ENCODE measurements around the gene ARF3.

The ARF3 gene

DNA sequence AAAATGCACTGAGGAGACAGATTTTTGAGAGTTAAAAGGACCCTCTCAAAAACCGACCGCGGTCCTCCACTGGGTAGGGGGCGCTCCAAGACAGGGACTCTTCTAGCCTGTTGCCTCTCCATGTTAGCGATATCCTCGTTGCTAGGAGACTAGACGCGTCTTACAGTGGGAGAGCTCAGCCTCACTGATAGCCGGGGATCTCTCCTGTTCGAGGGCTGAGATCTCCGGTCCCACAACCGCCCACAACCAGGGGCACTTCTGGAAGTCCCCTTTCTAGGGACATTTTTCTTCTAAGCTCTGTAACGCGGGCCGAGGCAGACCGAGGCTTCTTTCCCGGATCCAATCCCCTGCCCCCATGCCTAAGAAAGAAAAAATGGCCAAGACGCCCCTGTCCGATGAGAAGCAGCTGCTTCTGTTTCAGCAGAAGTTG is 53.3 kb downstream of the ARF3 start:
- H3K36me3 ChIP-seq (ENCODE audit: insufficient read depth, insufficient read length, low read length) = no peaks in the 10 kb centered on the region
- no peak overlapping the region for H3K4me3 ChIP-seq (ENCODE audit: insufficient read length, low read depth)
- TF ChIP-seq ZNF274 (IDR thresholded peaks at IDR 0.05; ENCODE audit: low read depth, low read length) (no peak), SUZ12 (IDR thresholded peaks at IDR 0.05; ENCODE audit: extremely low read depth, insufficient read depth, insufficient read length) (no peak), YY1 (IDR thresholded peaks at IDR 0.05; ENCODE audit: insufficient read depth, insufficient read length) (no peak)
- H3K27me3 ChIP-seq (ENCODE audit: insufficient read depth, insufficient read length) = peaks cover 2% of the 10 kb centered on the region
- peak; percentile 84 for DNase-seq (ENCODE audit: low read depth, low spot score)
- no peaks in the 10 kb centered on the region for H3K4me1 ChIP-seq (ENCODE audit: insufficient read depth, insufficient read length)
- peak overlapping the region; percentile 72 for H3K9ac ChIP-seq (ENCODE audit: insufficient read length, low read depth)
- H3K9me3 ChIP-seq (ENCODE audit: insufficient read depth, low read length) = no peaks in the 10 kb centered on the region

DNA sequence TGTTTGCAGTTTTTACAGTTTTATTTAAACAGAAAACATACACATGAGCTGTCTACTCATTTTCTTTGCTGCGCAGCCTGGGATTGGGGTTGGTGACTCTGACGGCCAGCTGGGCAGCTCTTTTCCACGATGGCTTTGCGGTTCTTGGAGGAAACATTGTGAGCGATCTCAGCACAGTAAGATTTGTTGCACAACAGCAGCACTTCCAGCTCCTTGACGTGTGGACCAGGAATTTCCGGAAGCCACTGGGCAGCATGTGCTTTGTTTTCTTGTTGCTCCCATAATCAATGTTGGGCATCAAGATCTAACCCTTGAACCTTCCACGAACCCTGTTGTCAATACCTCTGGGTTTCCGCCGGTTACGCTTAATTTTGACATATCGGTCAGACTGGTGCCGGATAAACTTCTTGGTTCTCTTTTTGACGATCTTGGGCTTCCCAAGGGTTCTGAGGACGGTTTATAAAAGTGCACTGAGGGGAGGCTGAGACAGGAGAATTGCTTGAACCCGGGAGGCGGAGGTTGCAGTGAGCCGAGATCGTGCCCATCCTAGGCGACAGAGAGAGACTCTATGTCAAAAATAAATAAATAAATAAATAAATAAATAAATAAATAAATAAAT is 53.8 kb downstream of the ARF3 start:
- Histone ChIP-seq H3K4me1 (ENCODE audit: insufficient read depth, insufficient read length) (no peaks in the 10 kb centered on the region), H3K9me3 (ENCODE audit: insufficient read depth, low read length) (no peaks in the 10 kb centered on the region), H3K9ac (ENCODE audit: insufficient read length, low read depth) (no peak overlapping the region), H3K27me3 (ENCODE audit: insufficient read depth, insufficient read length) (peaks cover 2% of the 10 kb centered on the region), H3K36me3 (ENCODE audit: insufficient read depth, insufficient read length, low read length) (no peaks in the 10 kb centered on the region), H3K4me3 (ENCODE audit: insufficient read length, low read depth) (no peak overlapping the region)
- DNase-seq (ENCODE audit: low read depth, low spot score) = no peak
- no peak for TF ChIP-seq YY1 (IDR thresholded peaks at IDR 0.05; ENCODE audit: insufficient read depth, insufficient read length)
- TF ChIP-seq SUZ12 (IDR thresholded peaks at IDR 0.05; ENCODE audit: extremely low read depth, insufficient read depth, insufficient read length) = no peak
- no peak for TF ChIP-seq ZNF274 (IDR thresholded peaks at IDR 0.05; ENCODE audit: low read depth, low read length)

DNA sequence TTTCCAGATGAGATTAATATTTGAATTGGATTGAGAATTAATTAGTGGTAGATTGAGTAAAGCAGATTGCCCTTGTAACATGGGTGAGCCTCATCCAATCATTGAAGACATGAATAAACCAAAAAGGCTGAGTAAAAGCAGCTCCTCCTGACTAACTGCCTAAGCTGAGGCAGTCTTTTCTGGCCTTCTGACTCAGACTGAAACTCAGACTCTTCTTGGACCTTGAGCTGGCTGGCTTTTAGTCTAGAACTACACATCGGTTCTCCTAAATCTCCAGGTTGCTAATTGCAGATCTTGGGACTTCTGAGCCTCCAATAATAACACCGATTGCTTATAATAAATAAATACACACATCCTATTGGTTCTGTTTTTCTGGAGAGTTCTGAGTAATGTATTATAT is 56.0 kb downstream of the ARF3 start:
- Histone ChIP-seq H3K27me3 (ENCODE audit: insufficient read depth, insufficient read length) (peaks cover 2% of the 10 kb centered on the region), H3K4me3 (ENCODE audit: insufficient read length, low read depth) (no peak overlapping the region), H3K9ac (ENCODE audit: insufficient read length, low read depth) (no peak overlapping the region), H3K4me1 (ENCODE audit: insufficient read depth, insufficient read length) (no peaks in the 10 kb centered on the region), H3K9me3 (ENCODE audit: insufficient read depth, low read length) (no peaks in the 10 kb centered on the region), H3K36me3 (ENCODE audit: insufficient read depth, insufficient read length, low read length) (no peaks in the 10 kb centered on the region)
- DNase-seq (ENCODE audit: low read depth, low spot score) = no peak
- TF ChIP-seq SUZ12 (IDR thresholded peaks at IDR 0.05; ENCODE audit: extremely low read depth, insufficient read depth, insufficient read length) = no peak

DNA sequence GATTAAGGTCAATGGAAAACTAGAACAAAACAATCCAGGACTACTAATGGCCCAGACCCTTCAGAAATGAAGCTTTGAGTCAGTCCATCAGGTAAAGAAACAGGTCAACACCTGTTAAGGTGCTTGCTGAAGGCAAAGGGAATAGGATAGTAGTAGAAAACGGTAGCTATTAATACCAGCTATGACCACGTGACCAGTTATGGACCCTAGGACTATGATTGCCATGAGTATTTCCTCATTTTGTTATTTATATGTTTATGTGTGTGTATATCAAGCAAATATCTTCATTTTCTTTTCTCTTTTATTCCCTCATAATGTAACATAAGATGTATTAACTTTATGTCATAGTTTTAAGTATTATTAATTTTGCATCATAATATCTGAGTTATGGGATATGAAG is 57.6 kb downstream of the ARF3 start:
- Histone ChIP-seq H3K27me3 (ENCODE audit: insufficient read depth, insufficient read length) (no peaks in the 10 kb centered on the region), H3K9ac (ENCODE audit: insufficient read length, low read depth) (no peak overlapping the region), H3K4me3 (ENCODE audit: insufficient read length, low read depth) (no peak overlapping the region), H3K36me3 (ENCODE audit: insufficient read depth, insufficient read length, low read length) (no peaks in the 10 kb centered on the region), H3K9me3 (ENCODE audit: insufficient read depth, low read length) (no peaks in the 10 kb centered on the region), H3K4me1 (ENCODE audit: insufficient read depth, insufficient read length) (no peaks in the 10 kb centered on the region)
- DNase-seq (ENCODE audit: low read depth, low spot score) = no peak
- TF ChIP-seq YY1 (IDR thresholded peaks at IDR 0.05; ENCODE audit: insufficient read depth, insufficient read length) = no peak
- no peak for TF ChIP-seq SUZ12 (IDR thresholded peaks at IDR 0.05; ENCODE audit: extremely low read depth, insufficient read depth, insufficient read length)
- TF ChIP-seq ZNF274 (IDR thresholded peaks at IDR 0.05; ENCODE audit: low read depth, low read length) = no peak

DNA sequence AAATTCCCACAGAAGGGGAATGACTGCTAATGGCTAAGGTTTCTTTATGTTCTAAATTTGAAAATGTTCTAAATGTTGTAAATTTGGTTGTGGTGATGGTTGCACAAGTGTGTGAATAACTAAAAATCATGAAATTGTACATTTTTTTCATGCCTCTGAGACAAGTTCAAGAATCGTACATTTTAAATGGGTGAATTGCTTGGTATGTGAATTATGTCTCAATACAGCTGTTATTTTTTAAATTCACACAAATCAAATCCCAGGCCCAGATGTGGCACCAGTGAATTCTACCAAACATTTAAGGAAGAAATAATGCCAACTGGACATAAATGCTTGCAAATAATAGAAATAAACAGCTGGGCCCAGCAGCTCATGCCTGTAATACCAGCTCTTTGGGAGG is 63.0 kb downstream of the ARF3 start:
- no peak for TF ChIP-seq ZNF274 (IDR thresholded peaks at IDR 0.05; ENCODE audit: low read depth, low read length)
- TF ChIP-seq YY1 (IDR thresholded peaks at IDR 0.05; ENCODE audit: insufficient read depth, insufficient read length) = no peak
- no peak for TF ChIP-seq SUZ12 (IDR thresholded peaks at IDR 0.05; ENCODE audit: extremely low read depth, insufficient read depth, insufficient read length)
- Histone ChIP-seq H3K9me3 (ENCODE audit: insufficient read depth, low read length) (no peaks in the 10 kb centered on the region), H3K27me3 (ENCODE audit: insufficient read depth, insufficient read length) (peaks cover 8% of the 10 kb centered on the region), H3K36me3 (ENCODE audit: insufficient read depth, insufficient read length, low read length) (no peaks in the 10 kb centered on the region), H3K4me3 (ENCODE audit: insufficient read length, low read depth) (no peak overlapping the region), H3K9ac (ENCODE audit: insufficient read length, low read depth) (no peak overlapping the region), H3K4me1 (ENCODE audit: insufficient read depth, insufficient read length) (peaks cover 2% of the 10 kb centered on the region)
- DNase-seq (ENCODE audit: low read depth, low spot score) = no peak

DNA sequence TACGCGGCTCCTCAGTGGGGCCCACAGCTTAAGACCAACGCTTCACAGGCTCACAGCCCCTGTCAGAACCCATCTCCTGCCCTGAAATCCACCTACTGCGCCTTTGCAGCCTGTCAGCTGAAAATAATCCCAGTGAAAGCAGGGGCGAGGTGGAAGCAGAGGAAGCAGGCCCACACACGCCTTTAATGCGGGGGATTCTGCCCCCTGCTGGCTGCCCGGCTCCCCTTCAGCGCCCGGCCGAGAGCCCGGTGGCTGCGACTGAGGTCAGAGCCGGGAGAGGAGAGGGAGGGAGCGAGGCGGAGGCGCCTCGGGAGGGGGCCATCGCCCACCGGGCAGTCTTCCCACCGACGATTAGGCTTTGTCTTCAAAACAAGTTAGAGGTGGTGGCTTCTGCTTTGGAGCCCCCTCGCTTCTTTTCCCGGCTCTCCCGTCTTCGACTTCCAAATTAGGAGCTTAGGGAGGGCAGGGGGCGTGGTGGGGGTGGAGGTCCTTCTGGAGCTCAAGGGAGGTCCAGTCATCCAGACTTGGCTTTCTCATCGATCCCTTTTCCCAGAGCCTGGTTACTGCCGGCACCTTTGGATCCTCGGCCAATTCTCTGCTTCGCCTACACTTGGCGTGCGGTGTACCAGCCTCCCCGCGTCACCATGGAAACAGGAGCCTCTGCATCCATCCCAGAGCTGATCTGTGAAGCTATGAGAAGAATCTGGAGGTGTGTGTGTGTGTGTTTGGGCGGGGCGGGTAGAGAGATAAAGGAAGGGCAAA is 66.4 kb downstream of the ARF3 start:
- no peaks in the 10 kb centered on the region for H3K9me3 ChIP-seq (ENCODE audit: insufficient read depth, low read length)
- H3K27me3 ChIP-seq (ENCODE audit: insufficient read depth, insufficient read length) = peaks cover 8% of the 10 kb centered on the region
- peak overlapping the region; percentile 65 for H3K9ac ChIP-seq (ENCODE audit: insufficient read length, low read depth)
- DNase-seq (ENCODE audit: low read depth, low spot score) = no peak
- no peak for TF ChIP-seq YY1 (IDR thresholded peaks at IDR 0.05; ENCODE audit: insufficient read depth, insufficient read length)
- TF ChIP-seq ZNF274 (IDR thresholded peaks at IDR 0.05; ENCODE audit: low read depth, low read length) = no peak
- TF ChIP-seq SUZ12 (IDR thresholded peaks at IDR 0.05; ENCODE audit: extremely low read depth, insufficient read depth, insufficient read length) = no peak
- peak overlapping the region; percentile 21 for H3K4me3 ChIP-seq (ENCODE audit: insufficient read length, low read depth)
- no peaks in the 10 kb centered on the region for H3K36me3 ChIP-seq (ENCODE audit: insufficient read depth, insufficient read length, low read length)
- H3K4me1 ChIP-seq (ENCODE audit: insufficient read depth, insufficient read length) = peaks cover 2% of the 10 kb centered on the region

DNA sequence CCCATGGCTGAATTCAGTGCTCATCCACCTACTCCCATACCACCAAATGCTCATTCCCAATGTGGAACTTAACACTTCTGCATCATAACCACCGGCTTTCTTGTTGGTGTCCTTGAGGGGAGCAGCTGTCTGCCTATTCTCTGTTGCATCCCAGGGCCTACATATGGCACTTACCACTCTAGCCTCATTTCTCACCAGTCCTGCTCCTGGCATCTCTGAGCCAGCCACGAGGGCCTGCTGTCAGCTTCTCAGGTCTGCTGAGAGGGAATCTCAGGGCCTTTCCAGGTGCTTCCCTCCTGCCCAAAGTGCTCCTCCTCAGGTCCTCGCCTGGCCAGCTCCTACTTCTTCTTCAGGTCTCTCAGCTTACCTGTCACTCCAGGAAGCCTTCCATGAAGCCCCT is 67.6 kb downstream of the ARF3 start:
- no peak for DNase-seq (ENCODE audit: low read depth, low spot score)
- H3K9me3 ChIP-seq (ENCODE audit: insufficient read depth, low read length) = no peaks in the 10 kb centered on the region
- H3K9ac ChIP-seq (ENCODE audit: insufficient read length, low read depth) = no peak overlapping the region
- H3K4me1 ChIP-seq (ENCODE audit: insufficient read depth, insufficient read length) = peaks cover 2% of the 10 kb centered on the region
- no peak for TF ChIP-seq YY1 (IDR thresholded peaks at IDR 0.05; ENCODE audit: insufficient read depth, insufficient read length)
- TF ChIP-seq ZNF274 (IDR thresholded peaks at IDR 0.05; ENCODE audit: low read depth, low read length) = no peak
- no peak for TF ChIP-seq SUZ12 (IDR thresholded peaks at IDR 0.05; ENCODE audit: extremely low read depth, insufficient read depth, insufficient read length)
- peaks cover 8% of the 10 kb centered on the region for H3K27me3 ChIP-seq (ENCODE audit: insufficient read depth, insufficient read length)
- no peaks in the 10 kb centered on the region for H3K36me3 ChIP-seq (ENCODE audit: insufficient read depth, insufficient read length, low read length)
- no peak overlapping the region for H3K4me3 ChIP-seq (ENCODE audit: insufficient read length, low read depth)

All from NT2/D1 (cell line).